H9 (cell line): ENCODE results near the gene PIN1. TPM values are rescaled to one million over a fixed set of nuclear protein-coding genes. Genes with fewer than 3 reads are reported as not detected.
"Not testable (repeated sequence)": the region's sequence is repeated elsewhere in the genome, so short reads cannot be mapped to it uniquely, and the experiment has no call there.

Experiments used
- DNase-seq: peaks from one replicate; pipeline ENCODE4 v3.0.0-alpha.2; 2017
- H2AFZ ChIP-seq: one replicate; pipeline ENCODE4 v1.6.1; 2013; ENCODE audit warnings: mild to moderate bottlenecking, low read length, control low read depth, moderate library complexity
- H2AK5ac ChIP-seq: 2 replicates; pipeline ENCODE4 v1.6.1; 2013; ENCODE audit warnings: low read length, control low read depth, mixed read lengths; ENCODE audit not compliant: insufficient read length
- H2BK120ac ChIP-seq: one replicate; pipeline ENCODE4 v1.6.1; 2013; ENCODE audit warnings: low read depth, mild to moderate bottlenecking, low read length, control low read depth, inconsistent platforms; ENCODE audit not compliant: poor library complexity, severe bottlenecking
- H2BK12ac ChIP-seq: 2 replicates; pipeline ENCODE4 v1.6.1; 2013; ENCODE audit warnings: low read length, control low read depth, mixed read lengths, low read depth; ENCODE audit not compliant: insufficient read length
- H2BK15ac ChIP-seq: 2 replicates; pipeline ENCODE4 v1.6.1; 2013; ENCODE audit warnings: low read depth, low read length, control low read depth
- H2BK20ac ChIP-seq: one replicate; pipeline ENCODE4 v1.6.1; 2013; ENCODE audit warnings: low read depth, mild to moderate bottlenecking, low read length, control low read depth, inconsistent platforms; ENCODE audit not compliant: poor library complexity, severe bottlenecking
- H2BK5ac ChIP-seq: 2 replicates; pipeline ENCODE4 v1.6.1; 2013; ENCODE audit warnings: low read length, control low read depth, mixed read lengths; ENCODE audit not compliant: insufficient read length
- H3K14ac ChIP-seq: 2 replicates; pipeline ENCODE4 v1.6.1; 2013; ENCODE audit warnings: low read length, control low read depth; ENCODE audit not compliant: insufficient read depth
- H3K18ac ChIP-seq: 2 replicates; pipeline ENCODE4 v1.6.1; 2013; ENCODE audit warnings: low read depth, mild to moderate bottlenecking, mixed read lengths, low read length, control low read depth; ENCODE audit not compliant: insufficient read length
- H3K23ac ChIP-seq: 2 replicates; pipeline ENCODE4 v1.6.1; 2013; ENCODE audit warnings: low read length, control low read depth, mixed read lengths, low read depth; ENCODE audit not compliant: insufficient read length
- H3K23me2 ChIP-seq: 2 replicates; pipeline ENCODE4 v1.6.1; 2013; ENCODE audit warnings: low read depth, mild to moderate bottlenecking, mixed read lengths, low read length, control low read depth; ENCODE audit not compliant: insufficient read length, poor library complexity, severe bottlenecking
- H3K27ac ChIP-seq: 2 replicates; pipeline ENCODE4 v1.5.1; 2013; ENCODE audit warnings: low read length, control low read depth, mixed read lengths, low read depth; ENCODE audit not compliant: insufficient read length
- H3K27me3 ChIP-seq: 2 replicates; pipeline ENCODE4 v1.6.1; 2013; ENCODE audit warnings: low read length, control low read depth, inconsistent platforms; ENCODE audit not compliant: insufficient read depth
- H3K4ac ChIP-seq: 2 replicates; pipeline ENCODE4 v1.6.1; 2013; ENCODE audit warnings: low read depth, mild to moderate bottlenecking, control low read depth, inconsistent platforms, low read length, moderate library complexity
- H3K4me1 ChIP-seq: 2 replicates; pipeline ENCODE4 v1.6.1; 2013; ENCODE audit warnings: low read length, control low read depth, inconsistent platforms; ENCODE audit not compliant: insufficient read depth
- H3K4me2 ChIP-seq: 2 replicates; pipeline ENCODE4 v1.6.1; 2013; ENCODE audit warnings: low read length, control low read depth, mixed read lengths; ENCODE audit not compliant: insufficient read length, insufficient read depth
- H3K56ac ChIP-seq: 2 replicates; pipeline ENCODE4 v1.6.1; 2013; ENCODE audit warnings: low read depth, mild to moderate bottlenecking, mixed read lengths, low read length, control low read depth; ENCODE audit not compliant: insufficient read length
- H3K79me1 ChIP-seq: 2 replicates; pipeline ENCODE4 v1.6.1; 2013; ENCODE audit warnings: low read depth, mild to moderate bottlenecking, moderate library complexity, low read length, control low read depth, inconsistent platforms; ENCODE audit not compliant: insufficient read depth, poor library complexity, severe bottlenecking
- H3K79me2 ChIP-seq: 2 replicates; pipeline ENCODE4 v1.6.1; 2013; ENCODE audit warnings: low read length, control low read depth, inconsistent platforms; ENCODE audit not compliant: insufficient read depth
- H3K9ac ChIP-seq: 2 replicates; pipeline ENCODE4 v1.6.1; 2013; ENCODE audit warnings: low read length, control low read depth, mixed read lengths; ENCODE audit not compliant: insufficient read length; ENCODE audit errors: extremely low read depth
- H3K9me3 ChIP-seq: one replicate; pipeline ENCODE4 v1.6.1; 2013; ENCODE audit warnings: low read depth, low read length, inconsistent platforms; ENCODE audit not compliant: control insufficient read depth
- H3T11ph ChIP-seq: one replicate; pipeline ENCODE4 v1.6.1; 2013; ENCODE audit warnings: mild to moderate bottlenecking, low read length, control low read depth, inconsistent platforms
- H4K20me1 ChIP-seq: one replicate; pipeline ENCODE4 v1.6.1; 2013; ENCODE audit not compliant: control insufficient read depth, insufficient read length, insufficient read depth
- H4K5ac ChIP-seq: 2 replicates; pipeline ENCODE4 v1.6.1; 2013; ENCODE audit warnings: low read depth, mild to moderate bottlenecking, mixed read lengths, low read length, control low read depth; ENCODE audit not compliant: insufficient read length
- H4K8ac ChIP-seq: replicated peaks from 2 replicates; pipeline ENCODE4 v1.6.1; 2013; ENCODE audit warnings: low read length, control low read depth, mixed read lengths, low read depth; ENCODE audit not compliant: insufficient read length
- H4K91ac ChIP-seq: 2 replicates; pipeline ENCODE4 v1.6.1; 2013; ENCODE audit warnings: low read depth, mild to moderate bottlenecking, moderate library complexity, mixed read lengths, low read length, control low read depth; ENCODE audit not compliant: insufficient read length
- H3K27ac Mint-ChIP-seq, 3 experiments: 2 replicates in 2 of 3; 3 replicates in 1 of 3; pipeline ENCODE4 v1.8.0; 2020 to 2021; ENCODE audit warnings: mixed read lengths in 3 of 3, mild to moderate bottlenecking in 1 of 3, moderate library complexity in 1 of 3
- H3K27me3 Mint-ChIP-seq: 2 replicates; pipeline ENCODE4 v1.8.0; 2021; ENCODE audit warnings: low read depth, mild to moderate bottlenecking, moderate library complexity, mixed read lengths
- H3K36me3 Mint-ChIP-seq, 3 experiments: 2 replicates in 2 of 3; 3 replicates in 1 of 3; pipeline ENCODE4 v1.8.0; 2020 to 2021; ENCODE audit warnings: low read depth in 3 of 3, mixed read lengths in 3 of 3; ENCODE audit not compliant: insufficient read depth in 1 of 3
- H3K4me1 Mint-ChIP-seq, 2 experiments: 2 replicates each; pipeline ENCODE4 v1.8.0; 2020; ENCODE audit warnings: mixed read lengths in 2 of 2
- H3K4me3 Mint-ChIP-seq, 2 experiments: 2 replicates in 1 of 2; 3 replicates in 1 of 2; pipeline ENCODE4 v1.8.0; 2020 to 2021; ENCODE audit warnings: mild to moderate bottlenecking in 2 of 2, mixed read lengths in 2 of 2, moderate library complexity in 1 of 2
- H3K9me3 Mint-ChIP-seq, 2 experiments: 2 replicates in 1 of 2; 3 replicates in 1 of 2; pipeline ENCODE4 v1.8.0; 2020; ENCODE audit warnings: mild to moderate bottlenecking in 2 of 2, mixed read lengths in 2 of 2, moderate library complexity in 1 of 2
- WGBS: extraction: QIAGEN DNeasy Blood & Tissue Kit; methylation state at CpG from one replicate; pipeline ENCODE4 v1.1.7; 2013; ENCODE audit warnings: missing lambda C conversion rate, low lambda C conversion rate, mixed read lengths; ENCODE audit not compliant: insufficient read length; ENCODE audit errors: extremely low coverage; 5-methylcytosine and 5-hydroxymethylcytosine counted together
- total RNA-seq: library from RNA; stranded (reverse); gene quantifications from 2 replicates; pipeline ENCODE4 v1.2.1, GENCODE V29; 2021
- TF ChIP-seq, protein P1 (sequence below): fragments of 200-600 bp; sonication (generic); conservative IDR thresholded peaks from 3 replicates; pipeline ENCODE4 v1.8.0; 2021; ENCODE audit warnings: antibody characterized with exemption, mild to moderate bottlenecking

The PIN1 gene
- total RNA-seq, 1 experiment from 2014 or later: 110 TPM

DNA sequence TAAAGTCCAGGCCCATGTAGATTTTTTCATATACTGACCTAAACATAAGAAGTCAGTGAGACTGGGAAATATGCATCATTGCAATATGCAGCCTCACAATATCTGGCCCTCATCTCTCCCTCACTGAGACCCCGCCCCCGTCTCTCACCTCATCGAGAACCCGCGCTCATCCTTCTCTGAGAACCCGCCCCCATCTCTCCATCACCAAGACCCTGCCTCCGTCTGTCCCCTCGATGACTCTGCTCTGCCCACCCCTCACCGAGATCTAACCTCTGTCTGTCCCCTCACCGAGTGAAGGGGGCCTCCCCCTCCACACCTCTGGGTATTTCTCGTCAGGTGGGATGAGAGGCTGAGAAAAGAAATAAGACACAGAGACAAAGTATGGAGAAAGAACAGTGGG lies 46.1 kb upstream of the PIN1 start:
- Histone ChIP-seq H2BK120ac (no peak overlapping the region), H3K9ac (no peak overlapping the region), H3T11ph (no peak overlapping the region), H4K8ac (no peak overlapping the region), H3K4me1 (no peaks in the 10 kb centered on the region), H2BK12ac (no peak overlapping the region), H3K79me2 (no peaks in the 10 kb centered on the region), H2AFZ (no peak overlapping the region), H4K91ac (no peak overlapping the region), H4K5ac (no peak overlapping the region), H2BK15ac (no peak overlapping the region), H3K18ac (no peak overlapping the region), H3K4me2 (no peak overlapping the region), H2AK5ac (no peak overlapping the region), H3K9me3 (no peaks in the 10 kb centered on the region), H3K27ac (no peak overlapping the region), H2BK20ac (no peak overlapping the region), H4K20me1 (no peaks in the 10 kb centered on the region), H3K23ac (no peak overlapping the region), H2BK5ac (no peak overlapping the region), H3K23me2 (no peaks in the 10 kb centered on the region), H3K27me3 (no peaks in the 10 kb centered on the region), H3K79me1 (no peaks in the 10 kb centered on the region), H3K4ac (no peak overlapping the region), H3K14ac (no peak overlapping the region), H3K56ac (no peak overlapping the region)
- peak; percentile 43 for DNase-seq
- H3K27ac Mint-ChIP-seq: peak overlapping the region in 2 of 3 experiments; percentile 85 to 86; a peak in 5 of 7 replicates
- H3K27me3 Mint-ChIP-seq: no peaks in the 10 kb centered on the region; the same call in 1 of the 2 replicates
- no CpG with 5 or more reads among the region's 11 CpGs for WGBS
- peaks cover 0 to 2% of the 10 kb centered on the region in 2 experiments; a peak in 1 of 5 replicates for H3K9me3 Mint-ChIP-seq
- TF ChIP-seq, protein P1, sequence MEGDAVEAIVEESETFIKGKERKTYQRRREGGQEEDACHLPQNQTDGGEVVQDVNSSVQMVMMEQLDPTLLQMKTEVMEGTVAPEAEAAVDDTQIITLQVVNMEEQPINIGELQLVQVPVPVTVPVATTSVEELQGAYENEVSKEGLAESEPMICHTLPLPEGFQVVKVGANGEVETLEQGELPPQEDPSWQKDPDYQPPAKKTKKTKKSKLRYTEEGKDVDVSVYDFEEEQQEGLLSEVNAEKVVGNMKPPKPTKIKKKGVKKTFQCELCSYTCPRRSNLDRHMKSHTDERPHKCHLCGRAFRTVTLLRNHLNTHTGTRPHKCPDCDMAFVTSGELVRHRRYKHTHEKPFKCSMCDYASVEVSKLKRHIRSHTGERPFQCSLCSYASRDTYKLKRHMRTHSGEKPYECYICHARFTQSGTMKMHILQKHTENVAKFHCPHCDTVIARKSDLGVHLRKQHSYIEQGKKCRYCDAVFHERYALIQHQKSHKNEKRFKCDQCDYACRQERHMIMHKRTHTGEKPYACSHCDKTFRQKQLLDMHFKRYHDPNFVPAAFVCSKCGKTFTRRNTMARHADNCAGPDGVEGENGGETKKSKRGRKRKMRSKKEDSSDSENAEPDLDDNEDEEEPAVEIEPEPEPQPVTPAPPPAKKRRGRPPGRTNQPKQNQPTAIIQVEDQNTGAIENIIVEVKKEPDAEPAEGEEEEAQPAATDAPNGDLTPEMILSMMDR: no peak
- H3K36me3 Mint-ChIP-seq: peaks cover 4 to 10% (median 7%) of the 10 kb centered on the region in 3 experiments; a peak in 6 of 7 replicates
- H3K4me1 Mint-ChIP-seq: peaks cover 42 to 52% of the 10 kb centered on the region in 2 experiments
- H3K4me3 Mint-ChIP-seq: peak overlapping the region in 1 of 2 experiments; percentile 50; a peak in 2 of 5 replicates

- H2AFZ ChIP-seq, H3K36me3 Mint-ChIP-seq, H3K23me2 ChIP-seq, H3K27me3 ChIP-seq, H3K9ac ChIP-seq, H2AK5ac ChIP-seq, H3K9me3 ChIP-seq, H3K56ac ChIP-seq, H3K79me2 ChIP-seq, H3K27ac ChIP-seq, H4K5ac ChIP-seq, H2BK5ac ChIP-seq, H2BK120ac ChIP-seq, H2BK12ac ChIP-seq, H4K91ac ChIP-seq, H3T11ph ChIP-seq, H4K20me1 ChIP-seq, H4K8ac ChIP-seq, H3K14ac ChIP-seq, H3K9me3 Mint-ChIP-seq, H3K27me3 Mint-ChIP-seq, H2BK15ac ChIP-seq, DNase-seq, H3K4me1 ChIP-seq, H3K18ac ChIP-seq, H3K4me2 ChIP-seq, H2BK20ac ChIP-seq, H3K79me1 ChIP-seq, H3K4ac ChIP-seq, H3K23ac ChIP-seq: not testable (repeated sequence)
- Mint-ChIP-seq H3K27ac (peak overlapping the region; percentile 63 to 86 (median 85); a peak in 5 of 7 replicates), H3K4me1 (peaks cover 37 to 47% of the 10 kb centered on the region in 2 experiments), H3K4me3 (peak overlapping the region in 1 of 2 experiments; percentile 50; a peak in 3 of 5 replicates)
- no CpG with 5 or more reads among the region's 5 CpGs for WGBS
These were observed 45.5 kb upstream of the PIN1 start for GRCh38 chr19:9789579-9789978.
